Measurements from ENCODE around the gene EPHA1. TPM values are rescaled to one million over a fixed set of nuclear protein-coding genes. Genes with fewer than 3 reads are reported as not detected.

Gene EPHA1
- total and polyA plus RNA-seq, 2 of the 4 experiments (the other 2 are of a cell fraction), result 0.10 TPM; not detected in 1

DNA sequence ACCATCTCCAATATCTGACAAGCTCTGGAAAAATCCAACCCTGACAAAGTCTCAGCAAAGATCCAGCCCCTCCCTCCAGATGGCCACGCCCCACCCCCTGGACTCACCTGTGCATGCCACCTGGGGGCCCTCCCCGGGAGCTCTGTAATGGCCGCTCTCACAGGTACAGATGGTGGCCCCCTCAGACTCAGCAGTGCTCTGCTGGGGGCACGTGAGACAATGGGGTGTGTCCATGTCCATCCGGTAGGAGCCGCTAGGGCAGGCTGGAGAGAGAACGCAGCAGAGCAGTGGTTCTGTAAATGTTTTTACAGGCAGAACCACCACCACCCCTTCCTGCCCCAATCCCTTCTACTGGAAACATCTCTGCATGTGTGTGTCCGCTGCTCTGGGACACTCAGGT lies 9.5 kb downstream of the EPHA1 start:
- no peak overlapping the region for H3K23ac ChIP-seq (ENCODE audit: low read depth, low read length)
- dilution Hi-C loops (cut with HindIII; ENCODE audit: low sequenced_read_pairs, unreplicated experiment) (no loop called here), in situ Hi-C loops (cut with MboI; ENCODE audit: low sequenced_read_pairs) (no loop called here), intact Hi-C loops (cut with micrococcal nuclease) (no loop called here)
- H2AFZ ChIP-seq (replicated peaks; ENCODE audit: low read length, poor library complexity), result no peak overlapping the region
- no peak overlapping the region for H3K4me2 ChIP-seq (ENCODE audit: low read depth, low read length)
- no peak overlapping the region for H3K4ac ChIP-seq (ENCODE audit: low read depth, low read length)
- H3K9me1 ChIP-seq (ENCODE audit: insufficient read depth, low read length), result peaks cover 7% of the 10 kb centered on the region; the same call in 1 of the 2 replicates
- H3K4me3 ChIP-seq (ENCODE audit: insufficient read depth, low read depth, low read length), result no peak overlapping the region
- no peak overlapping the region for H4K91ac ChIP-seq (ENCODE audit: insufficient read depth, low read depth, low read length)
- no peak overlapping the region for H3K56ac ChIP-seq (ENCODE audit: extremely low read depth, insufficient read depth, low read length)
- H2BK15ac ChIP-seq (ENCODE audit: low read depth, low read length), result no peak overlapping the region
- no peak overlapping the region for H2BK20ac ChIP-seq (ENCODE audit: low read depth, low read length)
- no peak overlapping the region for H2AK9ac ChIP-seq (replicated peaks; ENCODE audit: low read depth, low read length, poor library complexity)
- H3K9ac ChIP-seq (ENCODE audit: low read depth, low read length), result no peak overlapping the region
- ATAC-seq (ENCODE audit: low read depth), result no peak
- POLR2A ChIA-PET (ENCODE audit: unreplicated experiment), result no interaction called here
- H2BK120ac ChIP-seq (ENCODE audit: low read depth, low read length), result no peak overlapping the region
- H3K4me1 ChIP-seq (ENCODE audit: control insufficient read depth, insufficient read depth, low read length), result peaks cover 3% of the 10 kb centered on the region; the same call in 1 of the 2 replicates
- no peak for DNase-seq
- H4K8ac ChIP-seq (ENCODE audit: low read depth in 2 of 2, low read length in 2 of 2), result no peak overlapping the region
- 96% methylated on average over 5 of the region's 8 CpGs; no CpG with 5 or more reads in 1 of the 2 experiments for WGBS, 2 experiments (ENCODE audit: extremely low coverage in 2 of 2, insufficient read length in 1 of 2)
- H3K9me3 ChIP-seq (ENCODE audit: control insufficient read depth, insufficient read depth, low read length), result no peaks in the 10 kb centered on the region
- no peak overlapping the region for H3K18ac ChIP-seq (ENCODE audit: low read depth, low read length)
- no peak overlapping the region for H2BK5ac ChIP-seq (ENCODE audit: low read depth, low read length, poor library complexity, severe bottlenecking)
- no peak for TF ChIP-seq CHD1 (IDR thresholded peaks at IDR 0.05; ENCODE audit: low read depth, low read length)
- H4K20me1 ChIP-seq (ENCODE audit: insufficient read depth, low read length), result peaks cover under 1% of the 10 kb centered on the region; the same call in 1 of the 2 replicates
- no peak overlapping the region for H4K5ac ChIP-seq (ENCODE audit: low read depth, low read length)
- H3K79me1 ChIP-seq (ENCODE audit: low read depth in 1 of 2, low read length in 2 of 2), result no peaks in the 10 kb centered on the region; a peak in 1 of 4 replicates
- H2AK5ac ChIP-seq (ENCODE audit: low read depth, low read length), result no peak overlapping the region
- H3K14ac ChIP-seq (replicated peaks; ENCODE audit: low read depth, low read length), result no peak overlapping the region
- BruUV-seq (replicated peaks), result no TSS peak
- peaks cover 10% of the 10 kb centered on the region for H3K27me3 ChIP-seq (ENCODE audit: control insufficient read depth, insufficient read depth, low read length)
- CTCF ChIA-PET, result no interaction called here
- no peaks in the 10 kb centered on the region for H3K36me3 ChIP-seq (ENCODE audit: control insufficient read depth, insufficient read depth, low read length)
- H3K27ac ChIP-seq (ENCODE audit: insufficient read depth, low read length), result no peak overlapping the region

Data from IMR-90 (cell line).